ENCODE results near the gene KRT2.

Gene KRT2

GRCh38 chr12:52615208-52615868 is 36.7 kb downstream of the KRT2 start:
- no peak for DNase-seq (ENCODE audit: low read depth)

DNA sequence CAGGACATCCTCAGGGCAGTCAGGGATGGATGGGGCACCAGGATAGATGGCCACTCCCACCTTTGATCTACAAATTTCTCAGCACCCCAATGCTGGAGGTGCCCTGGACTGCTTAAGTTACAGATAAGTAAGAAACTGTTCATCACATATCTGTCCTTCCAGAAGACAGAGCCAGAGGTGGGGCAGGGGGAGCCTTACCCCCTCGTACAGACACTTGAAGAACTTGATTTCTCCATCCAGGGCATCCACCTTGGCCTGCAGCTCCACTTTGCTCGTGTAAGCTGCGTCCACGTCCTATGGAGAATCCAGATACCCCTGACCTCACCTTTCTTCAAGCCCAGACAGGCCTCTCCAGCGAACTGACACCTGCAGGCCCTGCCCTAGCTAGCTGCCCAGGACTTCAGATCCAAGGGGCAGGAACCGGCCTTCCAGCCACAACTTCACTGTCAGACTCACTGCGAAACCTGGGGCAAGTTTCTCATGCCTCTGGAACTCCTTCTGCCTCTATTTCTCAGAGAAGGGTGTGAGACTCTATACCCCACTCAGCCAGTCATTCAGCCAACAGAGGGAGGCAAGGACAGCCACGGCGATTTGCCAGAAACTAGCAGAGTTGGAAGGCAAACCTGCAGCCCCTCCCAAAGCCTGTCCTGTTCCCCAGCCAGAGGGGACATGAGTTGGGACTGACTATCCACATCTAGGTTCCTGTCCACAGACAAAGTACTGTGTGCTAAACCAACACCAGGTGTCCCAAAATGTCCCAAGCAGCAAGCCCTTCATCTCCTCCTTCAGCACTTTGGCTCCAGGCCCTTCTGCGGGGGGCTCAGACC is 37.4 kb downstream of the KRT2 start:
- no peak for DNase-seq (ENCODE audit: low read depth)

DNA sequence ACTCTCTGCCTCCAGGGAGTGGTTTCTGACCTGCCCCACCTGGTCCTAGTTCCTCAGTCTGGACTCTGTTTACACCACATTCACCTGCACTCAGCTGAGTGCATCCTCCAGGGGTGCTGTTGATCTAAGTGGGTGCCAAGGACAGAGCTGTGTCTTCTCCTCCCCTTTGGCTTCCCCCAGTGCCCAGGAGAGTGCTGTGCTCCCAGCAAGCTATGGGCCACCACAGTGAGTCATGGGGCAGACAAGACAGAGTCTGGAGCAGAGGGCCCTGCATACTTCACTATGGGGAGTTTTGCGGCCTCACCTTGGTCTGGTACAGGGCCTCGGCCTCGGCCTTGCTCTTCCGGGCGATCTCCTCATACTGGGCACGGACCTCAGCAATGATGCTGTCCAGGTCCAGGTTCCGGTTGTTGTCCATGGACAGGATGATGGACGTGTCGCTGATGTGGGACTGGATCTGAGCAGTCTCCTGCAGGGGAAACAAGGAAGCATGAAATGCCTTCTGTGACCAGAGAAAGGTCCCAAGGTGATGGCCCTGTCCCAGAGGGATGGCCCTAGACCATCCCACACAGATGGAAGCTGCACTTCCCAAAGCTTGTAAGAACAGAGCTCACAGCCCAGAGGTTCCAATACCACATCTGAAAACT is 38.5 kb downstream of the KRT2 start:
- no peak for DNase-seq (ENCODE audit: low read depth)

DNA sequence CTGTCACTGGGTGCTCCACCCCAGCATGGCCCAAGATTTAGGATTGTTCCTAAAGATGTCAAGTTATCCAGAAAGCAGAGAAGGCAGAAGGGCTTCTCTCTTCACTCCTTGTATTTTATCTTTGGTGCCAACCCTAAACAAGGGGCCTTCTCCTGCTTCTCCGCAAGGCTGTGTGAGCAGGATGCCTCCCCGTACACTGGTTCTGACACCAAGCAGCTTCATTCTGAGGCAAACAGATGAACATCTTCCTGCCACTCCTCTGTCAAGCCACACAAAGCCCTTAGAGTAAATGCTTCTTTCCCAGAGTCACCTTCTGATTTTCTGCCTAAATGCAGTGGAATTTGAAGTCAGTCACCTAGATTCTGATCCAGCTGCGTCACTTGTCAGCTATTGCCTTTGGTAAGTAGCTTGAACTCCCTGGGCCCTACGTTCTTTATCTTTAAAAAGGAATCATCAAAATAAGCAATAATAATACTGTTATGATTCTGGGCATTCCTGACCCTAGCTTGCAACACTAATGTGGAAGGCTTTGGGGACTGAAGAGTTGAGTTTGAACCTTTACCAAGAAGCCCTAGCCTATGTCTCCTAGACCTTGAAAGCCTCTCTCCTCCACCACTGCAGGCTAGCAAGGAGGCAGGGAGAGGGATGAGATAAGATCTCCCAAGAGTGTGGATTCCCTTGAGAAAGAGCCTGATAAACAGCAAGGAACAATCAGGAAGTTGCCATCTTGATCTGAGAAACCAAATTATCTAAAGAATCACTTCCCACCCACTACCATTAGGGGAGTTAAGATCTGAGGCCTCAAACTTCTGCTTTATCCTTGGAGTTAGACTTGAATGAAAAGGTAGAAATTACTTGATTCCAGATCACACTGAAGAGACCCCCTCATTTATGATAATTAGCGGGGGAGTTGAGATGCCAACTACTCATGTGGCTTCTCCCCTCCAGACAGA is 39.3 kb downstream of the KRT2 start:
- DNase-seq (ENCODE audit: low read depth): no peak

GRCh38 chr12:52611080-52611468 is 40.9 kb downstream of the KRT2 start:
- no peak for DNase-seq (ENCODE audit: low read depth)

DNA sequence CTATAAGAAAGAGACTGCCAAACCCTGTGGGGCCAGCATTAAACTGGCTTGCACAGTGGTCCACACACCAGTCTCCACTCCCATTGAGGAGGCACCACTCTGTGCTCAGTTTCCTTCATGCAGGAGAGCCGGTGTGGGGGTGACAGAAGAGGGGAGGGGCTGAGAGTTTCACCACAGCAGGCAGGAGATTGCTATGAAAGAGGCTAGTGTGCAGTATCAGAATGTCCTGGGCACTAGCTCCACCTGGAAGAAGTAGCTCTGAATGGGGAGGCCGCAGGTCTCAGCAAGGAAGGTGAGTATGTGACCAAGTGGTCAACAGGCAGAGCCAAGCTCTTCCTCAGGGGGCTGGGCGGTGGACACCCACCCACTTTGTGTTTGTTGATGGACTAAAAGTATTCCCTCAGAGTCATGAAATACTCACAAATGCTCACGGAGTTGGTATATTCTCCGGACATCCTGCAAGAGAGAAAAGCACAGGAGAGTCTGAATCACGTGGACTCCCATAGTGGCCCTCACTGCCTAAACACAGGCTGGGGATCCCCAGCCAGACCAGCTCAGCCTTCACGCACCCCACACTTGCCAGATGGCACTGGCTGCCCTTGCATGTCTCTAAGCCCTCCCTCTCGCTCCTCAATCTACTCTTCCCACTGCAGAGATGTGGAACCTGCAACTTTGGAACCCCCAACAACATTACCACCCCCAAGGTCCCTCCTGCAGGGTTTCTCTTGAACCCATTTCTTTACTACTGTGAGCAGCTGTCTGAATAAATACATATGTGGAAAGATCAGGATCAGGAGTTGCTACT is 43.0 kb downstream of the KRT2 start:
- DNase-seq (ENCODE audit: low read depth): no peak

DNA sequence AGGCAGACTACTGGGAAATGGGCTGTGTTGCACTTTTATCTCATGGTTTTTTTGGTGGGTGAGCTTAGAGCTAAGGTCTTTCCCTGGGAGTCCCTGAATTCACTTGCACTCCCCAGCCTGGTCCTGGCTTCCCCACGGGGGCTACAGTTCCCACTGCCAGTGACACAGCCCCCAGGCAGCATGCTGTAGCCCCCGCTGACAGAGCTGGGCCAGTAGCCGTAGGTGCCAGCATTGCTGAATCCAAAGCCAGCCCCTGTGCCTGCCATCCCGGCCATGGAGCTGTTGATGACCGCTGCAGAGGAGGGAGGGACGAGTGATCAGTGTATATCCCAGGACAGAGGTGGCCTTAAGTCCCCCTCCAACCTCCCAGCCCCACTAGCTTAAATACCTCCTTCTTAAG is 43.9 kb downstream of the KRT2 start:
- DNase-seq (ENCODE audit: low read depth): no peak

GRCh38 chr12:52607314-52607713 is 44.7 kb downstream of the KRT2 start:
- no peak for DNase-seq (ENCODE audit: low read depth)

DNA sequence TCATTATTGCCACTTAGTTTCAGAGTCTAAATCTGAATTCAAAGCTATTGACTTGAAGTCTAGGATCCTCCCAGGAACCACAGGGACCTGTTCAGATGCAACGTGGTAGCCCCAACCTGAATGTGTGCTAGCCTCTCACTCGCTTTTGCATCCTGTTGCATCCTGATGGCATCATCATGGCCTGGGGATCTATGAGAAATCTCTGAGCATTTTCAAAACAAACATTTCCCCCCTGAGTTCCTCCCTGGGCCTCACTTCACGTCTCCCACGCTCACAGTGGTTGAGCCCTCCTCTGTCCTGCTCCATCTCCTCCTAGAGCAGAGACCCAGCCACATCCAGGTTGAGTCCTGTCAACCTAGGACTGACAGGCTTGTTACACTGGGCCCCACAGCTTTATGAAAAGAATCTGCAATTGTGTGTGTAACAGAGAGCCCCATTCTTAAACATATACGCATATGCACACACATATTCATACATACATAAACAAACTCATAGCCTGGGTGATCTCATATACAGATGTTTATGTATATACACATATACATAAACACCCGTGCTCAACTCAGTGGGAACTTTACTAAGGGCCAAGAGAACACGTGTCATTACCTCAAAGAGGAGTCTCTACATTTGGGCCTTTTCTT is 45.3 kb downstream of the KRT2 start:
- no peak for DNase-seq (ENCODE audit: low read depth)

DNA sequence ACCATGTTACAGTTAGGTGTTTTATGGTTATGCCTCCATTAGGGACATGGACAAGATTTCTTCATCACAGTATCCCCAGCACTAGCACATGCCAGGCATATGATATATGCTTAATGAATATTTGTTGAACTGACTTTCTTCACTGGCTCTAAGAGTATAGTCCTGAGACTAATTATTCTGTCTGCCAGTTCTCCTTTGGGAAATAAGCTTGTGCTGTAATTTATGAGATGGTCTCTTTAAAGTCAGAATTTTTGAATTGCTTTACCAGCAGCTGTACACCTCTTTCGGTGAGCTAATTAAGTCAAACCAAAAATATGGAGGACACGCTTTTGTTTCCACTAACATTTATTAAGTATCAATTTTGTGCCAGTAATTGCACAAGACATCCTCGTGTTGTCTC is 45.9 kb downstream of the KRT2 start:
- DNase-seq (ENCODE audit: low read depth): no peak

- no peak for DNase-seq (ENCODE audit: low read depth)
Observed at GRCh38 chr12:52605542-52605941, 46.5 kb downstream of the KRT2 start.

DNA sequence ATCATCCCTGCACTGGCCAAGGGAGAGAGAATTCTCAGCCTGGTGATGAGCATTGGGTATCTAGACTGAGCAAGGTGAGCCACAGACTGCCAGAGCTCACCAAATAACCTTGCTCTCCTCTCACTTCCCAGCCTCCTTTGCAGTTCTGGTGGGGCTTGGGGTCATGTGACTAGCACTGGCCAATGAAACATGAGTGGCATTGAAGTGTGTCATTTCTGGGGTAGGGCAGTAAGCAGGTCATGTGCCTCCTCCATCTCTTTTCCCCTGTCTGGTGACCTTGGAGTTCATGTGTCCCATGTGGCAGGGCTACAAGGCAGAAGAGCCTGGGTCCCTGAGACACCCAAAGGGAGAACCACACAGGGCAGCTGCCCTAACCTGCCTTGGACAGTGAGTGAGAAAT is 47.2 kb downstream of the KRT2 start:
- DNase-seq (ENCODE audit: low read depth): no peak

GRCh38 chr12:52603314-52603713 is 48.7 kb downstream of the KRT2 start:
- no peak for DNase-seq (ENCODE audit: low read depth)

GRCh38 chr12:52602552-52602951 is 49.5 kb downstream of the KRT2 start:
- no peak for DNase-seq (ENCODE audit: low read depth)

- no peak for DNase-seq (ENCODE audit: low read depth)
Observed at GRCh38 chr12:52601671-52602070, 50.3 kb downstream of the KRT2 start.

GRCh38 chr12:52600941-52601481 is 51.0 kb downstream of the KRT2 start, which contains the start of gene KRT72:
TSS of gene KRT72 (minus strand) at chr12:52601463. CDS start at chr12:52601452, 11 bp downstream.
- DNase-seq (ENCODE audit: low read depth): no peak

DNA sequence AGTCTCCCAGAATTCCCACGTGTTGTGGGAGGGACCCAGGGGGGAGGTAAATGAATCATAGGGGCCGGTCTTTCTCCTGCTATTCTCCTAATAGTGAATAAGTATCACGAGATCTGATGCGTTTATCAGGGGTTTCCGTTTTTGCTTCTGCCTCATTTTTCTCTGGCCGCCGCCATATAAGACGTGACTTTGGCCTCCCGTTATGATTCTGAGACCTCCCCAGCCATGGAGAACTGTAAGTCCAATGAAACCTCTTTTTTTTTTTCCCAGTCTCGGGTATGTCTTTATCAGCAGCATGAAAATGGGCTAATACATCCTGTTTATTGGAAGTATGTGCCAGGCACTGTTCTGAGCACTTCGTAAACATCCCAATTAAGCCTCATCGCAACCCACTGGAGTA is 51.5 kb downstream of the KRT2 start:
- DNase-seq (ENCODE audit: low read depth): no peak

- DNase-seq (ENCODE audit: low read depth): no peak
Observed at GRCh38 chr12:52600071-52600470, 51.9 kb downstream of the KRT2 start.

GRCh38 chr12:52598966-52599365 is 53.0 kb downstream of the KRT2 start:
- DNase-seq (ENCODE audit: low read depth): no peak

Data from GM04503 (cell line).